NCI-H2081 (cell line): Measurements from ENCODE around the gene PAX8.

Source experiments
- DNase-seq, 2 experiments: peaks; one replicate each; lab custom pipeline; 2025; lab: John Stamatoyannopoulos, UW

PAX8 gene

GRCh38 chr2:113167115-113167932, 111.4 kb downstream of the PAX8 start:
- no peak for DNase-seq

- no peak for DNase-seq
Measured at GRCh38 chr2:113166187-113166645, 112.5 kb downstream of the PAX8 start.
